WTC11 (cell line): ENCODE results near the gene PNMA6A. TPM values are rescaled to one million over a fixed set of nuclear protein-coding genes. Genes with fewer than 3 reads are reported as not detected.

Experiments
- ATAC-seq: fragments of 200-7000 bp; cut with Tn5 transposase; 2 replicates; pipeline ENCODE4 v1.10.0; 2021; ENCODE audit warnings: mild to moderate bottlenecking, moderate library complexity
- CTCF ChIA-PET: fragments of 300-600 bp; sonication (Branson Sonifier 250); formaldehyde crosslinking; loops from one replicate; lab custom pipeline; 2021; ENCODE audit warnings: antibody characterized with exemption; lab: Charles Lee
- POLR2A ChIA-PET: fragments of 350-600 bp; sonication (Branson Sonifier 250); formaldehyde crosslinking; loops from one replicate; lab custom pipeline; 2021; ENCODE audit warnings: antibody characterized with exemption; lab: Charles Lee
- DNase-seq: peaks from one replicate; pipeline ENCODE4 v3.0.0; 2021; ENCODE audit warnings: low spot score
- H3K27ac Mint-ChIP-seq: 2 replicates; pipeline ENCODE4 v1.8.0; 2021; ENCODE audit warnings: mixed read lengths
- H3K27me3 Mint-ChIP-seq: 2 replicates; pipeline ENCODE4 v1.8.0; 2021; ENCODE audit warnings: low read depth, mild to moderate bottlenecking, moderate library complexity, mixed read lengths
- H3K36me3 Mint-ChIP-seq: 2 replicates; pipeline ENCODE4 v1.8.0; 2021; ENCODE audit warnings: mixed read lengths
- H3K4me1 Mint-ChIP-seq: 2 replicates; pipeline ENCODE4 v1.8.0; 2022; ENCODE audit warnings: mixed read lengths
- H3K4me3 Mint-ChIP-seq: 2 replicates; pipeline ENCODE4 v1.8.0; 2021; ENCODE audit warnings: mild to moderate bottlenecking, moderate library complexity, mixed read lengths
- H3K9me3 Mint-ChIP-seq: 2 replicates; pipeline ENCODE4 v1.8.0; 2021; ENCODE audit warnings: mixed read lengths
- CTCF ChIP-seq: fragments of 200-600 bp; IDR thresholded peaks from 2 replicates; pipeline ENCODE4 v1.8.0; 2022; ENCODE audit warnings: antibody characterized with exemption
- ETV6 ChIP-seq: sonication (generic); formaldehyde crosslinking; IDR thresholded peaks from 2 replicates; pipeline ENCODE4 v1.8.1; 2022; ENCODE audit warnings: mild to moderate bottlenecking, missing genetic modification reagents
- GABPB1 ChIP-seq: sonication (generic); formaldehyde crosslinking; IDR thresholded peaks from 2 replicates; pipeline ENCODE4 v1.8.1; 2023; ENCODE audit warnings: mild to moderate bottlenecking, missing genetic modification reagents
- KAT7 ChIP-seq: sonication (generic); formaldehyde crosslinking; IDR thresholded peaks from 2 replicates; pipeline ENCODE4 v1.8.1; 2023; ENCODE audit warnings: missing genetic modification reagents, mild to moderate bottlenecking, borderline replicate concordance
- NR1H2 ChIP-seq: sonication (generic); formaldehyde crosslinking; IDR thresholded peaks from 2 replicates; pipeline ENCODE4 v1.9.0; 2021; ENCODE audit warnings: mild to moderate bottlenecking, moderate library complexity, missing genetic modification reagents
- TEAD1 ChIP-seq: sonication (generic); formaldehyde crosslinking; IDR thresholded peaks from 2 replicates; pipeline ENCODE4 v1.8.0; 2022; ENCODE audit warnings: mild to moderate bottlenecking, missing genetic modification reagents
- ZMAT4 ChIP-seq: fragments of 250-450 bp; sonication (Bioruptor Pico); IDR thresholded peaks from 2 replicates; pipeline ENCODE4 v1.9.0; 2021; ENCODE audit warnings: mild to moderate bottlenecking
- ZNF219 ChIP-seq: sonication (generic); formaldehyde crosslinking; IDR thresholded peaks from 2 replicates; pipeline ENCODE4 v1.8.0; 2023; ENCODE audit warnings: missing genetic modification reagents, mild to moderate bottlenecking, borderline replicate concordance
- ZNF232 ChIP-seq: sonication (generic); formaldehyde crosslinking; IDR thresholded peaks from 2 replicates; pipeline ENCODE4 v1.8.0; 2022; ENCODE audit warnings: mild to moderate bottlenecking, missing genetic modification reagents
- ZNF532 ChIP-seq: fragments of 250-450 bp; sonication (Bioruptor Pico); IDR thresholded peaks from 2 replicates; pipeline ENCODE4 v1.9.0; 2021; ENCODE audit warnings: mild to moderate bottlenecking, borderline replicate concordance
- total RNA-seq: library from RNA; stranded (reverse); gene quantifications from 3 replicates; pipeline ENCODE4 v1.2.3, GENCODE V29; 2021
- TF ChIP-seq, protein P1 (sequence below): sonication (generic); formaldehyde crosslinking; IDR thresholded peaks from 2 replicates; pipeline ENCODE4 v1.8.0; 2022; ENCODE audit warnings: mild to moderate bottlenecking, missing genetic modification reagents

Gene PNMA6A
- total RNA-seq, 1 experiment from 2014 or later, result 4.4 TPM

DNA sequence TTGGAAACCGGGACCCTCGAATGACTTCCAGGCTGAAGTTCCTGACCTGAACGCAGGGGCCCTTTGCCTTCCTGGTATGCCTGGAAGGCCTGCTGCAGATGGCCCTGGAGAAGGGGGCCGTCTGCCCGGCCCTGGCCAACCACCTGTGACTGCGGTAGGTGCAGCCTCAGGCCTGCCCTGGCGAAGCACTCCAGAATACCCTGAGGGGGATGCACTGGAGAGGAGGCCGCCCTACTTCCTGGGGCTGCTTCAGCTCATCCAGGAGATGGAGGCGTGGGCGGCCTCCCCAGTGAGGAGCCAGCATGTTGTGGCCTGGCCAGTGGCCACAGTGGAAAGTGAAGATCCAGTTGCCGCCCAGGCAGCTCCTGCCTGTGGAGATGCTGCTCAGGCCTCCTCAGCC lies 42.4 kb upstream of the PNMA6A start:
- Mint-ChIP-seq H3K27me3 (peaks cover 17% of the 10 kb centered on the region), H3K9me3 (peaks cover 6% of the 10 kb centered on the region), H3K4me1 (no peaks in the 10 kb centered on the region), H3K27ac (no peak overlapping the region), H3K4me3 (no peak overlapping the region), H3K36me3 (no peaks in the 10 kb centered on the region)
- ChIA-PET CTCF (interaction anchor here (1.0 to 1.2 kb wide), 2 partner anchors 88 to 89 kb away, joined by 3 to 6 read pairs; no protein-coding TSS in a partner anchor), POLR2A (no interaction called here)
- no peak for ATAC-seq
- DNase-seq, result no peak
- TF ChIP-seq ETV6 (CRISPR knock-in tag) (no peak), GABPB1 (CRISPR knock-in tag) (no peak), ZNF532 (CRISPR knock-in tag) (no peak), ZNF219 (CRISPR knock-in tag) (no peak)

- H3K36me3 Mint-ChIP-seq, result no peaks in the 10 kb centered on the region
- ChIA-PET CTCF (interaction anchor here (1.0 kb wide), 1 partner anchor 89 kb away, joined by 3 read pairs; no protein-coding TSS in a partner anchor), POLR2A (no interaction called here)
Measured at GRCh38 chrX:153030801-153031200, 41.5 kb upstream of the PNMA6A start.

GRCh38 chrX:153032397-153033118 lies 39.7 kb upstream of the PNMA6A start:
- ChIA-PET CTCF (interaction anchor here (0.6 to 1.8 kb wide), 10 partner anchors 91 to 612 kb away, joined by 3 to 11 read pairs (median 3); partner anchors contain the start of gene HAUS7), POLR2A (no interaction called here)
- TF ChIP-seq ZNF532 (CRISPR knock-in tag) (no peak), CTCF (peak; percentile 77), ZNF232 (no peak), KAT7 (0 out of 2 replicates have a peak, but pooled peaks have one; percentile 39), TEAD1 (0 out of 2 replicates have a peak, but pooled peaks have one; percentile 55)
- TF ChIP-seq, protein P1, sequence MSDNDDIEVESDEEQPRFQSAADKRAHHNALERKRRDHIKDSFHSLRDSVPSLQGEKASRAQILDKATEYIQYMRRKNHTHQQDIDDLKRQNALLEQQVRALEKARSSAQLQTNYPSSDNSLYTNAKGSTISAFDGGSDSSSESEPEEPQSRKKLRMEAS (CRISPR knock-in tag), result peak; percentile 54; the same call in 1 of the 2 replicates
- no peaks in the 10 kb centered on the region for H3K4me1 Mint-ChIP-seq
- H3K9me3 Mint-ChIP-seq, result peaks cover 16% of the 10 kb centered on the region
- ATAC-seq (peak; percentile 76), DNase-seq (peak; percentile 64)
- peak overlapping the region; percentile 41; the same call in 1 of the 2 replicates for H3K4me3 Mint-ChIP-seq
- no peak overlapping the region for H3K27ac Mint-ChIP-seq
- peaks cover 13% of the 10 kb centered on the region for H3K27me3 Mint-ChIP-seq
- no peaks in the 10 kb centered on the region for H3K36me3 Mint-ChIP-seq

More at GRCh38 chrX:153030801-153031200, 41.5 kb upstream of the PNMA6A start:
- Mint-ChIP-seq H3K4me1 (no peaks in the 10 kb centered on the region), H3K27ac (no peak overlapping the region), H3K4me3 (no peak overlapping the region), H3K9me3 (peaks cover 13% of the 10 kb centered on the region), H3K27me3 (peaks cover 13% of the 10 kb centered on the region)
- no peak for TF ChIP-seq ZMAT4
- no peak for TF ChIP-seq NR1H2 (CRISPR knock-in tag)
- ATAC-seq, result no peak
- DNase-seq, result no peak
